ENCODE data around the gene MAPK7.
"Not testable (repeated sequence)": the region's sequence is repeated elsewhere in the genome, so short reads cannot be mapped to it uniquely, and the experiment has no call there.

Gene MAPK7

DNA sequence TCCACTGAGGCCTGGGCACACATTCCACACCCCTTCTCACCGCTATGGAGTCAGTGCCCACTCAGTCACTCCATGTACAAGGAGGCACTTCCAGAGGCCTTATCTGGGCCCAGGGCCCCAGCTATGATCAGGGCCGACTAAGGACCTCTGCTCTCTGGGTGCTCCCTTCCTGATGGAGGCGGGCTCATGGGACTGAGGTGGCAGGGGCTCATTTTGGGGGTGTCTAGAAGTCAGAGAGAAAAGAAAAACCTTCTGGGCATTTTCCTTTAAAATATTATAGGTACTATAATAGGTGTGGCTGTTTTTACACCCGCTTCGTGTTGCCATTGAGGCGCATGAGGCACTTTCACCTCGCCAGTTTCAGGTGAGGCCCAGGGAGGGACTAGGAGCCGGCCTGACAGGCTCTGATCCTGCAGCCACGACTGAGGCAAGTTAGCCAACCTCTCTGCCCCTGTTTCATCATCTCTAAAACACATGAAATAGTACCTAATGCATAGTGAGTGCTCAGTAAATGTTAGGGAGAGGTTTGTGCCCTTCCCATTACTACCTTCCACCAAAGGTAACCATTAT, 30.1 kb upstream of the MAPK7 start:
- no peaks in the 10 kb centered on the region for H3K9me2 ChIP-seq (replicated peaks; ENCODE audit: insufficient read depth, low read length)
- H3K9me3 ChIP-seq (ENCODE audit: insufficient read depth, low read length), result no peaks in the 10 kb centered on the region
- H4K20me1 ChIP-seq (ENCODE audit: low read depth, low read length), result no peaks in the 10 kb centered on the region
- no peaks in the 10 kb centered on the region for H3K27me3 ChIP-seq (ENCODE audit: low read length)
- H3K79me2 ChIP-seq (ENCODE audit: insufficient read depth, low read length), result no peaks in the 10 kb centered on the region
- no peak overlapping the region for H3K4me3 ChIP-seq (ENCODE audit: insufficient read depth, low read length, poor library complexity, severe bottlenecking)
- no peak overlapping the region for H3K4me2 ChIP-seq (ENCODE audit: low read depth, low read length, poor library complexity, severe bottlenecking)
- no peak overlapping the region for H3K27ac ChIP-seq (ENCODE audit: low read depth, low read length)
- no peak overlapping the region for H2AFZ ChIP-seq (ENCODE audit: low read depth, low read length, severe bottlenecking)
- H3K36me3 ChIP-seq (ENCODE audit: low read length), result no peaks in the 10 kb centered on the region
- TF ChIP-seq, protein P1, sequence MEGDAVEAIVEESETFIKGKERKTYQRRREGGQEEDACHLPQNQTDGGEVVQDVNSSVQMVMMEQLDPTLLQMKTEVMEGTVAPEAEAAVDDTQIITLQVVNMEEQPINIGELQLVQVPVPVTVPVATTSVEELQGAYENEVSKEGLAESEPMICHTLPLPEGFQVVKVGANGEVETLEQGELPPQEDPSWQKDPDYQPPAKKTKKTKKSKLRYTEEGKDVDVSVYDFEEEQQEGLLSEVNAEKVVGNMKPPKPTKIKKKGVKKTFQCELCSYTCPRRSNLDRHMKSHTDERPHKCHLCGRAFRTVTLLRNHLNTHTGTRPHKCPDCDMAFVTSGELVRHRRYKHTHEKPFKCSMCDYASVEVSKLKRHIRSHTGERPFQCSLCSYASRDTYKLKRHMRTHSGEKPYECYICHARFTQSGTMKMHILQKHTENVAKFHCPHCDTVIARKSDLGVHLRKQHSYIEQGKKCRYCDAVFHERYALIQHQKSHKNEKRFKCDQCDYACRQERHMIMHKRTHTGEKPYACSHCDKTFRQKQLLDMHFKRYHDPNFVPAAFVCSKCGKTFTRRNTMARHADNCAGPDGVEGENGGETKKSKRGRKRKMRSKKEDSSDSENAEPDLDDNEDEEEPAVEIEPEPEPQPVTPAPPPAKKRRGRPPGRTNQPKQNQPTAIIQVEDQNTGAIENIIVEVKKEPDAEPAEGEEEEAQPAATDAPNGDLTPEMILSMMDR (IDR thresholded peaks at IDR 0.05; ENCODE audit: insufficient read depth, low read length, poor library complexity, severe bottlenecking), result no peak
- TF ChIP-seq EZH2phosphoT487 (conservative IDR thresholded peaks at IDR 0.05; ENCODE audit: low read length), result no peak
- H3F3A ChIP-seq (ENCODE audit: insufficient read depth), result no peaks in the 10 kb centered on the region
- H3K9ac ChIP-seq (ENCODE audit: low read length), result no peak overlapping the region

DNA sequence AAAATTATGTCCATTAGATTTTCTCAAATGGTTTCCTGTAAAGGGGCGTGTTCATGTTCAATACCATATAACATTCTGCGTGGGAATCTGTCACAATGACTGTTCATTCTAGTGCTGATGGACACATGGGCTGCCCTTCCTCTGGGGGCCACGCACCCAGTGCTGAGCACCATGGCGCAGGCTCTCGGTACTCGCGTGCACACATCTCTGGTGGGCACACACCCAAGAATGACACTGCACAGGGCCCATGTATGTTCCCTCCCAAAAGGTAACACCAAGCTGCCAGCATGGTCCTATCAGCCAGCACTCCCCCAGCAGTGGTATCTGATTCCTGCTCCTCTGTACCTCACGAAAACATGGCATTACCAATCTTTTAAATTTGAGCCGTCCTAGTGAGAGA, 29.5 kb upstream of the MAPK7 start:
- Histone ChIP-seq H3K9me3 (ENCODE audit: insufficient read depth, low read length) (no peaks in the 10 kb centered on the region), H4K20me1 (ENCODE audit: low read depth, low read length) (no peaks in the 10 kb centered on the region), H3K4me2 (ENCODE audit: low read depth, low read length, poor library complexity, severe bottlenecking) (no peak overlapping the region), H3K27me3 (ENCODE audit: low read length) (no peaks in the 10 kb centered on the region), H3K79me2 (ENCODE audit: insufficient read depth, low read length) (no peaks in the 10 kb centered on the region), H3K27ac (ENCODE audit: low read depth, low read length) (no peak overlapping the region), H3K9ac (ENCODE audit: low read length) (no peak overlapping the region), H3K4me3 (ENCODE audit: insufficient read depth, low read length, poor library complexity, severe bottlenecking) (no peak overlapping the region), H3F3A (ENCODE audit: insufficient read depth) (no peaks in the 10 kb centered on the region), H2AFZ (ENCODE audit: low read depth, low read length, severe bottlenecking) (no peak overlapping the region), H3K36me3 (ENCODE audit: low read length) (no peaks in the 10 kb centered on the region), H3K9me2 (replicated peaks; ENCODE audit: insufficient read depth, low read length) (no peaks in the 10 kb centered on the region)
- no peak for TF ChIP-seq EZH2phosphoT487 (conservative IDR thresholded peaks at IDR 0.05; ENCODE audit: low read length)
- TF ChIP-seq, protein P1 (IDR thresholded peaks at IDR 0.05; ENCODE audit: insufficient read depth, low read length, poor library complexity, severe bottlenecking), result no peak

DNA sequence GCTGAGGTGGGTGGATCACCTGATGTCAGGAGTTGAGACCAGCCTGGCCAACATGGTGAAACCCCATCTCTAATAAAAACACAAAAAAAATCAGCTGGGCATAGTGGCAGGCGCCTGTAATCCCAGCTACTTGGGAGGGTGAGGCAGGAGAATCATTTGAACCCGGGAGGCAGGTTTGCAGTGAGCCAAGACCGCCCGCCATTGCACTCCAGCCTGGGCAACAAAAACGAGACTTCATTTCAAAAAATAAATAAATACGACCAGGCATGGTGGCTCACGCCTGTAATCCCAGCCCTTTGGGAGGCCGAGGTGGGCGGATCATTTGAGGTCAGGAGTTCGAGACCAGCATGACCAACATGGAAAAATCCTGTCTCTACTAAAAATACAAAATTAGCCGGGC, 24.9 kb upstream of the MAPK7 start:
- H3K9me2 ChIP-seq (replicated peaks; ENCODE audit: insufficient read depth, low read length); H3K27ac ChIP-seq (ENCODE audit: low read depth, low read length); H3K9ac ChIP-seq (ENCODE audit: low read length); H2AFZ ChIP-seq (ENCODE audit: low read depth, low read length, severe bottlenecking); H3K79me2 ChIP-seq (ENCODE audit: insufficient read depth, low read length); H3K27me3 ChIP-seq (ENCODE audit: low read length); H3F3A ChIP-seq (ENCODE audit: insufficient read depth); H3K4me3 ChIP-seq (ENCODE audit: insufficient read depth, low read length, poor library complexity, severe bottlenecking); H4K20me1 ChIP-seq (ENCODE audit: low read depth, low read length); H3K9me3 ChIP-seq (ENCODE audit: insufficient read depth, low read length); H3K4me2 ChIP-seq (ENCODE audit: low read depth, low read length, poor library complexity, severe bottlenecking); H3K36me3 ChIP-seq (ENCODE audit: low read length): not testable (repeated sequence)

DNA sequence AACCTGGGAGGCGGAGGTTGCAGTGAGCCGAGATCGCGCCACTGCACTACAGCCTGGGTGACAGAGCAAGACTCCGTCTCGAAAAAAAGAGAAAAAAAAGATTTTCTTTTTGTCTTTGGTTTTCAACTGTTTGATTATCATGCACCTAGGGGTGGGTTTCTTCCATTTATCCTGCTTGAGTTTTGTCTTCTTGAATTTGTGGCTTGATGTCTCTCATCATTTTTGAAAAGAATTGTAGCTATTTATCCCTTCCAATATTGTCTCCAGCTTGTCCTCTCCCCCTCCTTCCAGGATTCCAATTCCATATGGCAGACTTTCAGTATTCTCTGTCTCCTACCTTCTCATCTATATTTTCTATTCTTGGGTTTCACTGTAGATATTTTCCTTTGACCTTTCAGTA, 23.6 kb upstream of the MAPK7 start:
- Histone ChIP-seq H3K4me2 (ENCODE audit: low read depth, low read length, poor library complexity, severe bottlenecking) (no peak overlapping the region), H3K4me3 (ENCODE audit: insufficient read depth, low read length, poor library complexity, severe bottlenecking) (no peak overlapping the region), H2AFZ (ENCODE audit: low read depth, low read length, severe bottlenecking) (no peak overlapping the region), H3K27me3 (ENCODE audit: low read length) (no peaks in the 10 kb centered on the region), H3K9ac (ENCODE audit: low read length) (no peak overlapping the region), H3K27ac (ENCODE audit: low read depth, low read length) (no peak overlapping the region), H3K79me2 (ENCODE audit: insufficient read depth, low read length) (no peaks in the 10 kb centered on the region), H3K9me3 (ENCODE audit: insufficient read depth, low read length) (no peaks in the 10 kb centered on the region), H3K36me3 (ENCODE audit: low read length) (no peaks in the 10 kb centered on the region), H3K9me2 (replicated peaks; ENCODE audit: insufficient read depth, low read length) (no peaks in the 10 kb centered on the region), H3F3A (ENCODE audit: insufficient read depth) (no peaks in the 10 kb centered on the region), H4K20me1 (ENCODE audit: low read depth, low read length) (no peaks in the 10 kb centered on the region)
- TF ChIP-seq EZH2phosphoT487 (conservative IDR thresholded peaks at IDR 0.05; ENCODE audit: low read length), result no peak
- TF ChIP-seq, protein P1 (IDR thresholded peaks at IDR 0.05; ENCODE audit: insufficient read depth, low read length, poor library complexity, severe bottlenecking), result no peak

Data from SU-DHL-6 (cell line).